HG03558 (cell line): ENCODE measurements around the gene MEGF10.

Source experiments
- ATAC-seq: cut with Tn5 transposase; IDR thresholded peaks from one replicate; pipeline ENCODE4 v1.9.1; 2021; ENCODE audit warnings: moderate number of reproducible peaks; ENCODE audit not compliant: unreplicated experiment; ENCODE audit errors: extremely low read depth

Gene MEGF10

GRCh38 chr5:127406326-127407121 is 115.9 kb downstream of the MEGF10 start:
- no peak for ATAC-seq

- no peak for ATAC-seq
Observed at GRCh38 chr5:127409246-127409917, 118.8 kb downstream of the MEGF10 start.

GRCh38 chr5:127409921-127410675 is 119.5 kb downstream of the MEGF10 start:
- ATAC-seq, result no peak

GRCh38 chr5:127410959-127411358 is 120.4 kb downstream of the MEGF10 start:
- ATAC-seq, result peak; percentile 70

GRCh38 chr5:127411381-127411780 is 120.8 kb downstream of the MEGF10 start:
- ATAC-seq, result peak; percentile 11

GRCh38 chr5:127412698-127413097 is 122.1 kb downstream of the MEGF10 start:
- no peak for ATAC-seq

- no peak for ATAC-seq
Observed at GRCh38 chr5:127415034-127415433, 124.4 kb downstream of the MEGF10 start.

- ATAC-seq, result no peak
Observed at GRCh38 chr5:127416906-127417305, 126.3 kb downstream of the MEGF10 start.

GRCh38 chr5:127417528-127417927 is 126.9 kb downstream of the MEGF10 start:
- no peak for ATAC-seq

- ATAC-seq, result no peak
Observed at GRCh38 chr5:127418367-127418766, 127.8 kb downstream of the MEGF10 start.

GRCh38 chr5:127418974-127419682 is 128.5 kb downstream of the MEGF10 start:
- ATAC-seq, result no peak

- no peak for ATAC-seq
Observed at GRCh38 chr5:127419683-127420257, 129.2 kb downstream of the MEGF10 start.

GRCh38 chr5:127420758-127421157 is 130.2 kb downstream of the MEGF10 start:
- no peak for ATAC-seq

GRCh38 chr5:127421471-127421870 is 130.9 kb downstream of the MEGF10 start:
- ATAC-seq, result no peak

GRCh38 chr5:127423173-127423798 is 132.7 kb downstream of the MEGF10 start:
- peak; percentile 65 for ATAC-seq

GRCh38 chr5:127425037-127425436 is 134.4 kb downstream of the MEGF10 start:
- no peak for ATAC-seq

- ATAC-seq, result no peak
Observed at GRCh38 chr5:127425868-127426267, 135.3 kb downstream of the MEGF10 start.

- ATAC-seq, result no peak
Observed at GRCh38 chr5:127426661-127427060, 136.1 kb downstream of the MEGF10 start.

- ATAC-seq, result no peak
Observed at GRCh38 chr5:127428276-127428675, 137.7 kb downstream of the MEGF10 start.

GRCh38 chr5:127428748-127429147 is 138.2 kb downstream of the MEGF10 start:
- ATAC-seq, result no peak
